Myocyte (in vitro differentiated cells): ENCODE data around the gene CHST8. TPM values are rescaled to one million over a fixed set of nuclear protein-coding genes. Genes with fewer than 3 reads are reported as not detected.

Source experiments
- DNase-seq: peaks from one replicate; pipeline ENCODE4 v3.0.0-alpha.2; 2012; ENCODE audit warnings: low read depth
- total RNA-seq: library from RNA; depleted of rRNA; stranded (reverse); fragments of >200 nt; gene quantifications from 2 replicates; pipeline ENCODE4 v1.2.3, GENCODE V29; 2014

The CHST8 gene
- total RNA-seq, 1 donor from 2014 or later, result not detected

DNA sequence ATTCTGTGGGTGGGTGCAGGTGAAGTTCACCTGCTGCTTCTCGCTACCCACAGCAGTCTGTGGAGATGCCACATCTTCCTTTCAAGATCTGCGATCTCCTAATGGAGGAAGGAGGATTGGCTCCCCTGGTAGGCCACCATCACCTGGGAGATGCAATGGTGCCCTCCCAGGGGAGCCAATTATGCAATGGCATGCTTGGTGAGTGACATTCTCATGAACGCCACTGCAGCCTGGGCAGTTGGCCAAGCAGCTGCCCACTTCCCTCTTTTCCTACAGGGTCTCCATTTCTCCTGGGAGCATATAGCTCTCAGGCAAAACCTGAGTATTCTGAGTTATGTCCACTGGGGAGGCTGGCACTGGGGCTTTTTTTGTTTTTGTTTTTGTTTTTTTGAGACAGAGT is 91.4 kb downstream of the CHST8 start:
- DNase-seq, result no peak

- DNase-seq, result no peak
These were observed 92.4 kb downstream of the CHST8 start for GRCh38 chr19:33714149-33714548.

DNA sequence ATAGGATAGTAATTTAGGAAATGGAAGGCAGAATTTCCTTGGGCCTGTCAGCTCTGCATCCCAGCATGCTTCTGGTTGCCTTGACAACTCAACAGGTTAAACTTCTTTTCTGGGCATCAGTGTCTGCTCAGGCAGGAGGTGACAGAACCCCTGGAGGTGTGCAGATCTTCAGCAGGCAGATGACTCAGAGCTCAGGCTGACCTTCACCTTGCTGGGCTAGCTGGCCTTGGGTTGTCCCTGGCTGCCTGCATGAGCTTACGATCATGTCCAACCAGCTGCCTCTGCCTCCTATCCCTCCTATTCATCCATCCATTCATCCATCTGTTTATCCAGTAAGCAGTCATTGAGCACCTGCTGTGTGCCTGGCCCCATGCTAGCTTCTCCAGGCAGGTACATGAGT is 93.7 kb downstream of the CHST8 start:
- DNase-seq, result no peak

- DNase-seq, result no peak
These were observed 96.1 kb downstream of the CHST8 start for GRCh38 chr19:33717878-33718277.

GRCh38 chr19:33718651-33719254 is 97.0 kb downstream of the CHST8 start:
- DNase-seq, result no peak

- no peak for DNase-seq
These were observed 97.8 kb downstream of the CHST8 start for GRCh38 chr19:33719366-33720154.

- DNase-seq, result no peak
These were observed 98.4 kb downstream of the CHST8 start for GRCh38 chr19:33720155-33720493.

DNA sequence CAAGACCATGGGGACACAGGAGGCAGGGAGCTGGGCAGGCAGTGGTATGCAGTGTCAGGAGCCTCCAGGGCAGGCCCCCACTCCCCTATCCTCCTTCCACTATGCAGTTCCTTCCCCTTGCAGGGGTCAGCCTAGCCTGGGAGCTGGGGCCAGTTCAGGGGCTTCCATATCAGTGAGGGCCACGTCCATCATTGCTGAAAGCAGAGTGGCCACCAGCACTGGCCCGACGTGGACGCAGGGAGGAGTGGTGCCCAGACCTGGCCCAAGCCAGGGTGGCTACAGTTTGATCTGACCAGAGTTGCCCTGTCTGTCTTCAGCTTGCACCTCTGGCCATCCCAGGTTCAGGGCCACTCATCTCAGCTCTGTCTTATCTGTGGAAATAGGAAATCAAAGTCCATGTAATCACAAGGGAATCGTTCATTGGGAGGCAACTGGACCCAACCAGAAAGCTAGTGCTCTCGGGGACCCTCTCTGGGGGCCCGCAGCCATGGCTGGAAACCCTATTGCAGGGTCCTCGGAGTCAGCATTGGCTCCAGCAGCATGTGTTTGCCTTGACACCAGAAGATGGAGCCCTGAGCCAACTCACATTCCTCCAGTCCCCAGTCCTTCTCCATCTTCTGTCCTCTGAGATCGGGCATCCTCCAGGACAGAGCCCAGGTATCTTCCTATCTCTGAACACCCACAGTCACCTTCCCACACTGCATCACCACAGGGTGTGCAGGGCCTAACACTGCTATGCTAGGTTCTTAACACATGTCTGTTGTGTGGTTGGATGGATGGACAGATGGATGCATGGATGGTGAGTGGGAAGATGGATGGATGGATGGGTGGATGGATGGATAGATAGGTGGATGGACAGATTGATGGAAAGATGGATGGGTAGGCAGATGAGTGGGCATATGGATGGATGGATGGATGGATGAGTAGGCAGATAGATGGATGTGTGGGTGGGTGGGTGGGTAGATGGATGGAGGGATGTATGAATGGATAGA is 99.2 kb downstream of the CHST8 start:
- no peak for DNase-seq

GRCh38 chr19:33721735-33722297 is 100.1 kb downstream of the CHST8 start:
- DNase-seq, result no peak

GRCh38 chr19:33722456-33723239 is 100.9 kb downstream of the CHST8 start:
- DNase-seq, result no peak

DNA sequence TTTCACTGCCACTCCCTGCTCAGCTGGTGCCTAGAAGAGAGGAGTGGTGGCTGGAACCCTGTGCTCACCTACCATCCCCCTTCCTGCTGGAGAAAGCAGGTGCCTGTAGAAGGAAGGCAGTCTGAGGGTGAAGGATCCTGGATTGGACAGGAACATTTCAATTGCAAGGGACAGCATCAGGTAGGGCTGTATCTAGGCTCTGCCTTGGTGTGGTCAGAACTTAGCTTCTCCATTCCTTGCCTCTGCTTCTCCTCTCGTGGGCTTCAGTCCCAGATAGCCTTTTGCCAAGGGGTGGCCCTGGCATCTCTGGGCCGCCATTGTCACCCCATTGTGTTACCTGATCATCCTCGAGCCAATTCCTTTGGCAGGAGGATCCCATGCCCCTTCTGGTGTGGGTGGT is 101.8 kb downstream of the CHST8 start:
- DNase-seq, result no peak

DNA sequence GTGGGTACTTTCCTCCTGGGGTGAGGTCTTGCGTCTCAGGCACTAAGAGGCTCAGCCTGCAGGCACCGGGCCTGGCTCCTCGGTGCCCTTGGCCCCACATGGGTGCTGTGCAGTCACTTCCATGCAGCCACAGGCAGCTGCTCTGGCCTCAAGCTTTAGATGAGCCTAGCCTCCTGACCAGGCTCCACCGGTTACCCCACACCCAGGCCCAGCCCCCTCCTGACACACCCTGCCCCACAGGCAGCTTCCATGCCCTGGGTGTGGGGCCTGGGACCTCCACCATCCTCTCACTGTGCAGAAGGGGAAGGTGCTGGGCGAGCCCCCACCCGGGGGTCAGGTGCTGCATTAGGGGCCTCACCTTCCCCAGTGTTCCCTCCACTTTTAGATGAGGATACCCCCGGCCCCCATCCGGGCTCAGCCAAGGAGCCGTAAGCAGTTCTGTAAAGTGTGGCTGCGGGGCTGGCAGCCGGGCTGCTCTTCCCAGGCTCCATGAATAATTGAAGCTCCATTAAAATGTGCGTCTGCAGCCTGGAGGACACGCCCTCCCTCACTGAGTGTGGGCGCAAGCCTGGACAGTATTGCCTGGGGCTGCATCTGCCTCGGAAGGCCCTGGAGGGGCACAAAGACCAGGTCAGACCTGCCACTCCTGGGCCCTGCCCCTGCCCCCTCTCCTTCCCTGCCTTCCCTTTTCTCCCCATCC is 102.4 kb downstream of the CHST8 start:
- DNase-seq, result no peak

GRCh38 chr19:33724721-33725060 is 102.9 kb downstream of the CHST8 start:
- DNase-seq, result no peak

DNA sequence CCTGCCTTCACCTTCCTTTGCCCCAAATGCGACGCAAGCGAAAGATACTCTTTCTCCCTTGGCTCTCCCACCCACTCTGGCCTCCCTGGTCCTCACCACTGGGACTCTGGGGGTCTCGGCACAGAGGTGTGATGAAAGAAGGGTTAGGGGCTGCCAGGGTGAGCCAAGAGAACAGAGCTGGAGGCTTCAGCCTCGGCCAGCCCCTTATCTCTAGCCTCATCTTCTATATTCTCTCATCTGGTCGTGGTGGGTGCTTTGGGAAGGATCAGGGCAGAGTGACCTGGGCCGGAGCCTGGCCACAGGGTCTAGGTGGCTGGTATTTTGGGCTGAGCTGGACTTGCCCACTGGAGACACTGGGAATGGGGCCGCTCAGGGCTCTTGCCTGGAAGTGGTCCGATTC is 103.8 kb downstream of the CHST8 start:
- DNase-seq, result no peak

GRCh38 chr19:33726756-33727155 is 105.0 kb downstream of the CHST8 start:
- no peak for DNase-seq

DNA sequence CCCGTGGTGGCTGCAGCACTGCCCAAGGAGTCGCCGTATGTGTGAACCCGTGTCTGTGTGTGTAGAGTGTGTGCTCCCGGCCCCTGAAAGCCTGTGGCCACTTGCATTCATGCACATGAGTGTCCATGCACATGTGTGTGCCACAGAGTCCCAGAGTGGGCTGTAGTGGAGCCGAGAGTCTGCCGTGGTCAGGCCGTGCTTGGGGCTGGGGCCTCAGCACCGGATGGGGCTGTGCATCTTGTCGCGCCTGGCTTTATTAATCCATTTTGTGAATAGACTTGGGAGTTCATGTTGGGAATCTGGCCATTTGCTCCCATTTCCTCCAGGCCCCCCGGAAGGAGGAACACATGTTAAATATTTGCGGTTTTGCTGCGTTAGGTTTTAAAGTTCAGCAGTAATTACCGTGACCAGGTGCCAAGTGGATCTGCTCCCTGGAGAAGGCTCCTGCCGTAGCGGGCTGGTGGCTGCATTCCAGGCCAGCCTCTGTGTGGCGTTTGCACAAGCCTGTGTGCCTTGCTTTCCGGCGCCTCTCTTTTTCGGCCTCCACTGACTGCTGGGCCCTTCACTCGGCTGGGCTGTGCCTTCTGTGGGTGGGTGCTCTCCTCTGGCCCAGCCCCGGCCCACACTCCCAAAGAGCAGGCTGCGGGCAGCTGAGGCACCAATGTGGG is 105.7 kb downstream of the CHST8 start:
- no peak for DNase-seq

DNA sequence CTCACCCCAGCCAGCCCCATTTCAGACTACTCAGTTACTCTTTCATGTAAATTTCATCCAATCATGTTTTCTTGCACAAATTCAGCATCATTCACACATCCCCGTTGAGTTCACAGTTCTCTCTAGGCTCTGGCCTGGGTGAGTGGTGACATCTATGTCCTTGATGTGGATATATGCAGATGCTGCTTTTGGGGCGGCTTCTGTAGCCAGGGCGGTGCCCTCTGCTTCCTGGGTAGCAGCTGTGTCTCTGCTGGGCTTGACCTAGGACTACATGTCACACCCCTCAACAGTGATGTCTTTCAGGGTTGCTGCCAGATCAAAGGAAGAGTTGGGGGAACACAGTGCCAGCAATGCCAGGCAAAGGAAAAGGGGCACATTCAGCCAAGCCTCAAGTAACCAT is 106.4 kb downstream of the CHST8 start:
- DNase-seq, result no peak

DNA sequence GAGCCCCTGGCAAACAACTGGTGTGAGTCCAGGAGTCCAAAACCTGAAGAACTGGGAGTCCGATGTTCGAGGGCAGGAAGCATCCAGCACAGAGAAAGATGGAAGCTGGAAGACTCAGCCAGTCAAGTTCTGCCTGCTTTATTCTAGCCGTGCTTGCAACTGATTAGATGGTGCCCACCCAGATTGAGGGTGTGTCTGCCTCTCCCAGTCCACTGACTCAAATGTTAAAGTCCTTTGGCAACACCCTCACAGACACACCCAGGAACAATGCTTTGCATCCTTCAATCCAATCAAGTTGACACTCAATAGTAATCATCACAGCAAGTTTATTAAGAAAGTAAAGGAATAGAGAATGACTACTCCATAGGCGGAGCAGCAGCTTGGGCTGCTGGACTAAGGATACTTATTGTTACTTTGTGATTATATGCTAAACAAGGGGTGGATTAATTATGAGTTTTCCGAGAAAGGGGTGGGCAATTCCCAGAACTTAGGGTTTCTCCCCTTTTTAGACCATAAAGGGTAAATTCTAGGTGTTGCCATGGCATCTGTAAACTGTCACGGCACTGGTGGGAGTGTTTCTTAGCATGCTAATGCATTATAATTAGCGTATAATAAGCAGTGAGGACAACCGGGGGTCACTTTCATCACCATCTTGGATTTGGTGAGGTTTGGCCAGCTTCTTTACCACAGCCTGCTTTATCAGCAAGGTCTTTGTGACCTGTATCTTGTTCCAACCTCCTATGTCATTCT is 109.3 kb downstream of the CHST8 start:
- no peak for DNase-seq

DNA sequence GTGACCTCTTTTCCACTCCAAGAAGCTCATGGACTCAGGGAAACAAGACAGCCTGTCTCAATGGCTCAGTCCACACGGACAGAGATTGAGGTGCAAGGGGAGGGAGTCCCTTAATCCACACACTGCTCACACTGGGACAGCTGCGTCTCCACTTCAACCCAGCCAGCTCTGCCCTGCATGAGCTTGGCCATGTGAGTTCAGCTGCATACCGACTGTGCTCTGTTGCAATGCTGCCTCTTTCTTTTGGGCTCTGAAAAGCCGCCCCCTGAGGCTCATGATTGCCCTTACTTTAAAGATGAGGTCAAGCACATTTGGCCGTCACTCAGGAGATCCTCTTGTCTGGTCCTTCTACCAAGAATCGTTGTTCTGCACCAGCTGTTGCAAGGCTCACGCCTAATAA is 110.1 kb downstream of the CHST8 start:
- no peak for DNase-seq
